Tibial nerve (tissue), 4 donors: ENCODE results near the gene SPANXN1. TPM values are rescaled to one million over a fixed set of nuclear protein-coding genes. Genes with fewer than 3 reads are reported as not detected.
A peak's percentile ranks its signal among the peaks of the same experiment; 100 is the strongest.
"Not testable (repeated sequence)": the region's sequence is repeated elsewhere in the genome, so short reads cannot be mapped to it uniquely, and the experiment has no call there.

ENCODE experiments used
- DNase-seq, 2 donors: peaks; one replicate each; pipeline ENCODE4 v3.0.0-alpha.2; 2019; ENCODE audit warnings: low spot score in 2 of 2
- H3K27ac ChIP-seq, 4 donors: fragments of 200-600 bp; sonication (generic) in 3 of 4; one replicate each; pipeline ENCODE4 v1.5.1; 2017 to 2019; ENCODE audit warnings: mild to moderate bottlenecking in 1 of 4
- H3K27me3 ChIP-seq, 2 donors: fragments of 200-600 bp; sonication (generic) in 1 of 2; one replicate each; pipeline versions ENCODE4 v1.5.1 to v1.6.0; 2017 to 2019
- H3K36me3 ChIP-seq, 3 donors: fragments of 200-600 bp; sonication (generic); one replicate each; pipeline ENCODE4 v1.5.1; 2018 to 2019
- H3K4me1 ChIP-seq, 4 donors: fragments of 200-600 bp; sonication (generic) in 3 of 4; one replicate each; pipeline ENCODE4 v1.5.1; 2017 to 2019
- H3K4me3 ChIP-seq, 4 donors: fragments of 200-600 bp; sonication (generic) in 3 of 4; one replicate each; pipeline ENCODE4 v1.5.1; 2017 to 2019; ENCODE audit warnings: mild to moderate bottlenecking in 1 of 4, moderate library complexity in 1 of 4
- H3K9me3 ChIP-seq, 4 donors: fragments of 200-600 bp; sonication (generic) in 3 of 4; one replicate each; pipeline ENCODE4 v1.5.1; 2017 to 2019
- EP300 ChIP-seq, 2 donors: sonication (generic); formaldehyde crosslinking; IDR thresholded peaks; one replicate each; pipeline ENCODE4 v1.6.1; 2017; ENCODE audit warnings: antibody characterized with exemption in 2 of 2, mild to moderate bottlenecking in 1 of 2
- POLR2A ChIP-seq, 2 donors: fragments of 450-650 bp; IDR thresholded peaks; one replicate each; pipeline ENCODE4 v1.6.1; 2017; ENCODE audit warnings: antibody characterized with exemption in 2 of 2, mild to moderate bottlenecking in 2 of 2, moderate library complexity in 2 of 2
- WGBS, 2 donors: methylation state at CpG; one replicate each; pipeline ENCODE4 v1.1.5; 2018; 5-methylcytosine and 5-hydroxymethylcytosine counted together
- total RNA-seq, 4 donors: library from RNA; depleted of rRNA; stranded (reverse); fragments of >200 nt; gene quantifications; one replicate each; pipeline ENCODE4 v1.1.0, GENCODE V29; 2016
- TF ChIP-seq, protein P1 (sequence below), 5 experiments: fragments of 200-600 bp in 3 of 5; fragments of 450-650 bp in 2 of 5; sonication (generic) in 3 of 5; IDR thresholded peaks; one replicate each; pipeline ENCODE4 v1.5.1; 2016 to 2019; ENCODE audit warnings: antibody characterized with exemption in 5 of 5, mild to moderate bottlenecking in 3 of 5, moderate library complexity in 2 of 5

Gene SPANXN1, protein sequence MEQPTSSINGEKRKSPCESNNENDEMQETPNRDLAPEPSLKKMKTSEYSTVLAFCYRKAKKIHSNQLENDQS
- not detected for total RNA-seq

DNA sequence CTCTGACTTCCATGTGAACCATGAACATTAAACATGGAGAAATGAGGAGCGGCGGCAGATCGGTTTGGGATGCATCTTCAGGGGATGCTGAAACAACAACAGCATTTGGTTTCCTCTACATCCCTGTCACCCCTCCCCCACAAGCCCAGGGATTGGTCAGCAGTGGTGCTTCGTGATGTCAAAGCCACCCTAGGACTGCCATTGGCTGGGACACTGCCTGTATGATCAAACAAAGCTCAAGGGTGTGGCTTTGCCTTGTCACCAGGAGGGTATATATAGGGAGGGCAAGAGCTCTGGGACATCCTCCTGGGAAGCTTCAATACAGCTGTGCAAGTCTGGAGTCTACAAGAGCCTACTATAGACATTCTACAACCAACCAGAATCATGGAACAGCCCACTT lies at the start of gene SPANXN1:
SPANXN1 (plus strand) TSS at position 301 of the 400 bp plus-strand sequence; CDS start at position 385, 84 bp downstream.
- not testable (repeated sequence) for H3K4me1 ChIP-seq, H3K9me3 ChIP-seq, H3K36me3 ChIP-seq, DNase-seq, H3K4me3 ChIP-seq, H3K27me3 ChIP-seq, H3K27ac ChIP-seq
- 18 to 78% methylated on average over 4 of the region's 4 CpGs for WGBS, 2 donors

DNA sequence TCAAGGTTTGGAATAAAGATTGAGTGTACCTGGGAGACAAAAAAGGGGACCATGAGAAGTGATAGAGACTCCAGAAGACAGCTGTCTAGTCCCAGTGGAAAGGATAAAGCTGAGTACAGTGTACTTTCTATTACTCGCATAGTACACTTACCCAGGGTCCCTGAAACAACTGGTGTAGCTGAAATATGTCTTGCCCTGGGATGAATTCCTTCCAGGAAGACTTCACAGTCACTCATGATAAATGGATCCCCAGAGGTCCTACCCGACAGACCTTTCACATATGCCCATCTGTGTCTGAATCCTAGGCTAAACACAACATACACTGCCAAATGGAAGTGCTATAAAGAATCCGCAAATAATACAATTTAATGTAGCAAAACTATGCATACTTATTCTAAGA lies 48.2 kb upstream of the SPANXN1 start:
- Histone ChIP-seq H3K9me3 (no peaks in the 10 kb centered on the region), H3K27me3 (no peaks in the 10 kb centered on the region), H3K27ac (no peak overlapping the region), H3K36me3 (no peaks in the 10 kb centered on the region), H3K4me1 (no peaks in the 10 kb centered on the region), H3K4me3 (no peak overlapping the region)
- TF ChIP-seq POLR2A (IDR thresholded peaks at IDR 0.05) (no peak), EP300 (IDR thresholded peaks at IDR 0.05) (no peak)
- TF ChIP-seq, protein P1, sequence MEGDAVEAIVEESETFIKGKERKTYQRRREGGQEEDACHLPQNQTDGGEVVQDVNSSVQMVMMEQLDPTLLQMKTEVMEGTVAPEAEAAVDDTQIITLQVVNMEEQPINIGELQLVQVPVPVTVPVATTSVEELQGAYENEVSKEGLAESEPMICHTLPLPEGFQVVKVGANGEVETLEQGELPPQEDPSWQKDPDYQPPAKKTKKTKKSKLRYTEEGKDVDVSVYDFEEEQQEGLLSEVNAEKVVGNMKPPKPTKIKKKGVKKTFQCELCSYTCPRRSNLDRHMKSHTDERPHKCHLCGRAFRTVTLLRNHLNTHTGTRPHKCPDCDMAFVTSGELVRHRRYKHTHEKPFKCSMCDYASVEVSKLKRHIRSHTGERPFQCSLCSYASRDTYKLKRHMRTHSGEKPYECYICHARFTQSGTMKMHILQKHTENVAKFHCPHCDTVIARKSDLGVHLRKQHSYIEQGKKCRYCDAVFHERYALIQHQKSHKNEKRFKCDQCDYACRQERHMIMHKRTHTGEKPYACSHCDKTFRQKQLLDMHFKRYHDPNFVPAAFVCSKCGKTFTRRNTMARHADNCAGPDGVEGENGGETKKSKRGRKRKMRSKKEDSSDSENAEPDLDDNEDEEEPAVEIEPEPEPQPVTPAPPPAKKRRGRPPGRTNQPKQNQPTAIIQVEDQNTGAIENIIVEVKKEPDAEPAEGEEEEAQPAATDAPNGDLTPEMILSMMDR (IDR thresholded peaks at IDR 0.05), result no peak
- WGBS, 2 donors, result 76 to 86% methylated on average over 3 of the region's 3 CpGs
- no peak for DNase-seq

DNA sequence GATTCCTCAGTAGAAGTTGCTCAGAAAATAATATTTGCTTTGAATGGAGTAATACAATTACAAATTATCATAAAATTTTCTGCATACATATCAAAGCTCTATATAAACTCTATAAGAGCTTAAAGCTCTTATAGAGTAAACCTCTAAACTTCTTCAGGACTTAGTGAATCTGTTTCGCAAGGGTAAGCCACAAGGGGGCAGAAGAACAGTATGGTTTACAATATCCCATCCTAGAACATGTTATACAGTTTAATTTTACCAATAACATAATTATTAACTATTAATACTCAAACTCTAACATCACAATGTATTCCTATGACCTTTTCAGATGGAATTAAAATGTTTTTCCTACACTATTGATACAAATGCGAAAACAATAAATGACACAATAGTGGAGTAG lies 33.8 kb upstream of the SPANXN1 start:
- WGBS, 2 donors, result 36 to 48% methylated on average over 2 of the region's 2 CpGs
- TF ChIP-seq, protein P1 (IDR thresholded peaks at IDR 0.05), result peak in 2 of 5 experiments; percentile 8 to 39
- TF ChIP-seq EP300 (IDR thresholded peaks at IDR 0.05), result no peak
- no peaks in the 10 kb centered on the region for H3K27me3 ChIP-seq
- no peaks in the 10 kb centered on the region for H3K4me1 ChIP-seq
- DNase-seq, result no peak
- no peak overlapping the region for H3K27ac ChIP-seq
- no peak overlapping the region for H3K4me3 ChIP-seq
- no peaks in the 10 kb centered on the region for H3K9me3 ChIP-seq
- H3K36me3 ChIP-seq, result no peaks in the 10 kb centered on the region

DNA sequence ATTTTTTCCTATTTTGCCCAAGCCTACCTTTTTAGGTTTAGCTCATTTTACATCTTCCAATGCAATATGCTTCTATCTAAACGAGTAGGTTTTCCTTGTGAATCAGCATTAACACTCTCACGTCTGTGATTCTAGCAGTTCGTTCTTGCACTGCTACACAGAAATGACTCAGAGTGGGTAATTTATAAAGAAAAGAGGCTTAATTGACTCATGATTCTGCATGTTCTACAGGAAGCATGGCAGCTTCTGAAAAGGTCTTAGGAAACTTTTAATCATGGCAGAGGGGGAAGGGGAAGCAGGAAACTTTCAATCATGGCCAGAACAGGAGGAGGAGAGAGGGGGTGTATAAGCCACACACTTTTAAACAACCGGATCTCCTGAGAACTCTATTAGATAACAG lies 44.9 kb downstream of the SPANXN1 start:
- no peak overlapping the region for H3K27ac ChIP-seq
- H3K4me1 ChIP-seq, result no peaks in the 10 kb centered on the region
- H3K9me3 ChIP-seq, result no peaks in the 10 kb centered on the region
- H3K27me3 ChIP-seq, result peaks cover 0 to 2% of the 10 kb centered on the region in 2 donors
- no peak for TF ChIP-seq POLR2A (IDR thresholded peaks at IDR 0.05)
- no peak for TF ChIP-seq EP300 (IDR thresholded peaks at IDR 0.05)
- TF ChIP-seq, protein P1 (IDR thresholded peaks at IDR 0.05), result no peak
- no peak overlapping the region for H3K4me3 ChIP-seq
- no peak for DNase-seq
- H3K36me3 ChIP-seq, result no peaks in the 10 kb centered on the region
- 26 to 46% methylated on average over 4 of the region's 4 CpGs for WGBS, 2 donors
